ENCODE measurements around the gene ELAVL2.

Gene ELAVL2

GRCh38 chr9:23826120-23826629 is at the start of gene ELAVL2:
Gene ELAVL2 (minus strand): TSS chr9:23826240. CDS start chr9:23762234, 64,006 bp downstream.
- in situ Hi-C loops (cut with MboI; ENCODE audit: low sequenced_read_pairs) = no loop called here

- in situ Hi-C loops (cut with MboI; ENCODE audit: low sequenced_read_pairs) = no loop called here
Measured at GRCh38 chr9:23858234-23858633, 32.2 kb upstream of the ELAVL2 start.

- in situ Hi-C loops (cut with MboI; ENCODE audit: low sequenced_read_pairs) = no loop called here
Measured at GRCh38 chr9:23855873-23856604, 30.0 kb upstream of the ELAVL2 start.

- in situ Hi-C loops (cut with MboI; ENCODE audit: low sequenced_read_pairs) = no loop called here
Measured at GRCh38 chr9:23850690-23851629, 24.9 kb upstream of the ELAVL2 start.

GRCh38 chr9:23850242-23850689 is 24.2 kb upstream of the ELAVL2 start:
- in situ Hi-C loops (cut with MboI; ENCODE audit: low sequenced_read_pairs) = no loop called here

GRCh38 chr9:23849379-23850035 is 23.5 kb upstream of the ELAVL2 start:
- in situ Hi-C loops (cut with MboI; ENCODE audit: low sequenced_read_pairs) = no loop called here

GRCh38 chr9:23842565-23843129 is 16.6 kb upstream of the ELAVL2 start:
- in situ Hi-C loops (cut with MboI; ENCODE audit: low sequenced_read_pairs) = no loop called here

GRCh38 chr9:23841304-23841703 is 15.3 kb upstream of the ELAVL2 start:
- in situ Hi-C loops (cut with MboI; ENCODE audit: low sequenced_read_pairs) = no loop called here

GRCh38 chr9:23837038-23837437 is 11.0 kb upstream of the ELAVL2 start:
- in situ Hi-C loops (cut with MboI; ENCODE audit: low sequenced_read_pairs) = no loop called here

- in situ Hi-C loops (cut with MboI; ENCODE audit: low sequenced_read_pairs) = no loop called here
Measured at GRCh38 chr9:23830929-23831730, 5.1 kb upstream of the ELAVL2 start.

- in situ Hi-C loops (cut with MboI; ENCODE audit: low sequenced_read_pairs) = no loop called here
Measured at GRCh38 chr9:23830476-23830805, 4.4 kb upstream of the ELAVL2 start.

- in situ Hi-C loops (cut with MboI; ENCODE audit: low sequenced_read_pairs) = no loop called here
Measured at GRCh38 chr9:23829580-23830475, 3.8 kb upstream of the ELAVL2 start.

- in situ Hi-C loops (cut with MboI; ENCODE audit: low sequenced_read_pairs) = no loop called here
Measured at GRCh38 chr9:23825700-23826099, 340 bp downstream of the ELAVL2 start.

GRCh38 chr9:23824830-23825591 is 1.0 kb downstream of the ELAVL2 start:
- in situ Hi-C loops (cut with MboI; ENCODE audit: low sequenced_read_pairs) = no loop called here

GRCh38 chr9:23823986-23824829 is 1.8 kb downstream of the ELAVL2 start:
- in situ Hi-C loops (cut with MboI; ENCODE audit: low sequenced_read_pairs) = no loop called here

- in situ Hi-C loops (cut with MboI; ENCODE audit: low sequenced_read_pairs) = no loop called here
Measured at GRCh38 chr9:23823269-23823668, 2.8 kb downstream of the ELAVL2 start.
